Epithelial cell of esophagus (primary cell): Measurements from ENCODE around the gene DNAJB6.
"Not testable (repeated sequence)": the region's sequence is repeated elsewhere in the genome, so short reads cannot be mapped to it uniquely, and the experiment has no call there.

ENCODE experiments used
- DNase-seq: peaks from one replicate; pipeline ENCODE4 v3.0.0; 2010; ENCODE audit warnings: low read depth
- H3K4me3 ChIP-seq: 2 replicates; pipeline ENCODE4 v1.5.1; 2011; ENCODE audit warnings: mild to moderate bottlenecking, low read length, control low read depth
- TF ChIP-seq, protein P1 (sequence below): IDR thresholded peaks from 2 replicates; pipeline ENCODE4 v1.5.1; 2011; ENCODE audit warnings: low read depth, mild to moderate bottlenecking, low read length, control low read depth, inconsistent platforms; ENCODE audit not compliant: insufficient read depth; ENCODE audit errors: missing control alignments

DNAJB6 gene

DNA sequence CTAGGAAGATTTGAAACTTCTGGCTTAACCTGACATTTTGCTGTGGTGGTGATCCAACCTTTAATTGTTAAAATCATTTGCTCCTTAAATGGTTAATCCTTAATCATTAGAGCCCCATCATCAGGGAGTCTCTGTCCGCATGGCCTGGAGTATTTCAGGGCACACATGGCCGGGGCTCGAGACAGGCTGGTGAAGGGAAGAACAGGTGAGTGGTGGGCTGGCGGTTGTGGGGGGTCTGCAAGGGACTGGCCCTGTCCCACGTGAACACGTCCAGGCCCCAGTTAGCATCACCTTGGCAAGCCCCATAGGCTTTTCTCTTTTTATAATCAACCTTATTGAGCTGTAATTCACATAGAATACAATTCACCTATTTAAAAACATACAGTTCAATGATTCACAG is 109.5 kb downstream of the DNAJB6 start:
- TF ChIP-seq, protein P1, sequence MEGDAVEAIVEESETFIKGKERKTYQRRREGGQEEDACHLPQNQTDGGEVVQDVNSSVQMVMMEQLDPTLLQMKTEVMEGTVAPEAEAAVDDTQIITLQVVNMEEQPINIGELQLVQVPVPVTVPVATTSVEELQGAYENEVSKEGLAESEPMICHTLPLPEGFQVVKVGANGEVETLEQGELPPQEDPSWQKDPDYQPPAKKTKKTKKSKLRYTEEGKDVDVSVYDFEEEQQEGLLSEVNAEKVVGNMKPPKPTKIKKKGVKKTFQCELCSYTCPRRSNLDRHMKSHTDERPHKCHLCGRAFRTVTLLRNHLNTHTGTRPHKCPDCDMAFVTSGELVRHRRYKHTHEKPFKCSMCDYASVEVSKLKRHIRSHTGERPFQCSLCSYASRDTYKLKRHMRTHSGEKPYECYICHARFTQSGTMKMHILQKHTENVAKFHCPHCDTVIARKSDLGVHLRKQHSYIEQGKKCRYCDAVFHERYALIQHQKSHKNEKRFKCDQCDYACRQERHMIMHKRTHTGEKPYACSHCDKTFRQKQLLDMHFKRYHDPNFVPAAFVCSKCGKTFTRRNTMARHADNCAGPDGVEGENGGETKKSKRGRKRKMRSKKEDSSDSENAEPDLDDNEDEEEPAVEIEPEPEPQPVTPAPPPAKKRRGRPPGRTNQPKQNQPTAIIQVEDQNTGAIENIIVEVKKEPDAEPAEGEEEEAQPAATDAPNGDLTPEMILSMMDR: no peak
- DNase-seq: no peak
- no peak overlapping the region for H3K4me3 ChIP-seq

GRCh38 chr7:157454003-157454402 is 117.2 kb downstream of the DNAJB6 start:
- DNase-seq, H3K4me3 ChIP-seq: not testable (repeated sequence)

DNA sequence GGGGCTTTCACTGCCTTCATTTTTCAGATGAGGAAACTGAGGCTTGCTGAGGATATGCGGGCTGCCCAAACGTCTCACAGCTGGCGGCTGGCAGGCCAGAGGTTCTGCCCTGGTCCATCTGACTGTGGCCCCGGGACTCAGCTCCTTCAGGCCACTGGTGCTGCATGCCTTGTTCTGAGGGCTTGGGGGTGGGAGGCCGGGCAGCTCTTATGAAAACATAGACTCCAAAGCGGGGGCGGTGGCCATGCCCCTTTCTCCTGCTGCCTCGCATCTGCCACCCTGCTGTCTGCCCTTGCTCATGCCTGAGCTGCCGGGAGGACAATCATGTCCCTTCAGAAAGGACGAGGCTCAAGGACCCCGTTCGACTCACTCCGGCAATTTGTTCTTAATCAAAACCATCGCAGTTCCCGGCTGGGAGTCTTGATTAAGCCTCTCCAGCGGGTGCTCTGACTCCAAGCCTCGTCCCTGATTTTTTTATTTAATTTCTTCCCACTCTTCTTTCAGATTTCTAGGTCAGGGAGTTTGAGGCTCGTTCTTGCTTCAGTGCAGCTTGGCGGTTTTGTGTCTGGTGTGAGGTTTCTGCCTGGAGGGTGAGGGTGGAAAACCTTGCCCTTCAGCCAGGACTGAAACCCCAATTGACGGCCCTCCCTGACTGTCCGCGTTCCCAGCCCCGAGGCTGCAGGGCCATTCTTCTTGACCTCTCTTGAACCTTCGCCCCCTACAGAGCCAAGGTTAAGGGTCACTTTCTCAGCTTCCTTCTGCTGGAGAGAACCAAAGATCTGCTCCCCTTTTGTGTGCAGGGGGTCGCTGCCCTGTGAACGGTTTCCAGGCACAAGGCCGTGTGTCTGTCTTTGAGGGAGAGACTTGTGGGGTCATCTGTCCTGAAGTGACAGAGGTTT is 120.8 kb downstream of the DNAJB6 start:
- no peak for DNase-seq
- TF ChIP-seq, protein P1: no peak
- no peak overlapping the region for H3K4me3 ChIP-seq

GRCh38 chr7:157458254-157458633 is 121.4 kb downstream of the DNAJB6 start:
- no peak overlapping the region for H3K4me3 ChIP-seq
- TF ChIP-seq, protein P1: no peak

DNA sequence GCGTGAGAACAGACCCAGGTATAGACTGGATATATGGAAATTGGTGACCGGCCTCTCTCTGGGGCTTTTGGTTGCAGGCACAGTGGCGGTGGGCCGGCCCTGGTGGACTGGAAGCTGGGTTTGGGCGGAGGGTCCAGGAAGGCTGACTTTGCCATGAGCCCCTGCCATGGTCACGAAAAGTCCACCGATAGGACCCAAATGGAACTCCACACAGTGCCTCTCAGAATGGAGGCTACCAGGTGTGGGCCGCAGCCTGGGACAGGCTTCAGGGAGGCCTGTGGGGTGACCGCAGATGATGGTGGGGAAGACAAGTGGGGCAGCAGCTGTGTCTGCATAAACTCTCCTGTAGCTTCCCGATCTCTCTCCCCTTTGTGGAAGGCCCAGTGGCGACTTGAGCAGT is 123.2 kb downstream of the DNAJB6 start:
- H3K4me3 ChIP-seq: no peak overlapping the region
- TF ChIP-seq, protein P1: no peak
- DNase-seq: no peak

More at GRCh38 chr7:157458254-157458633, 121.4 kb downstream of the DNAJB6 start:
- no peak for DNase-seq

- DNase-seq: no peak
- no peak overlapping the region for H3K4me3 ChIP-seq
- TF ChIP-seq, protein P1: no peak
These were observed 123.9 kb downstream of the DNAJB6 start for GRCh38 chr7:157460721-157461120.

DNA sequence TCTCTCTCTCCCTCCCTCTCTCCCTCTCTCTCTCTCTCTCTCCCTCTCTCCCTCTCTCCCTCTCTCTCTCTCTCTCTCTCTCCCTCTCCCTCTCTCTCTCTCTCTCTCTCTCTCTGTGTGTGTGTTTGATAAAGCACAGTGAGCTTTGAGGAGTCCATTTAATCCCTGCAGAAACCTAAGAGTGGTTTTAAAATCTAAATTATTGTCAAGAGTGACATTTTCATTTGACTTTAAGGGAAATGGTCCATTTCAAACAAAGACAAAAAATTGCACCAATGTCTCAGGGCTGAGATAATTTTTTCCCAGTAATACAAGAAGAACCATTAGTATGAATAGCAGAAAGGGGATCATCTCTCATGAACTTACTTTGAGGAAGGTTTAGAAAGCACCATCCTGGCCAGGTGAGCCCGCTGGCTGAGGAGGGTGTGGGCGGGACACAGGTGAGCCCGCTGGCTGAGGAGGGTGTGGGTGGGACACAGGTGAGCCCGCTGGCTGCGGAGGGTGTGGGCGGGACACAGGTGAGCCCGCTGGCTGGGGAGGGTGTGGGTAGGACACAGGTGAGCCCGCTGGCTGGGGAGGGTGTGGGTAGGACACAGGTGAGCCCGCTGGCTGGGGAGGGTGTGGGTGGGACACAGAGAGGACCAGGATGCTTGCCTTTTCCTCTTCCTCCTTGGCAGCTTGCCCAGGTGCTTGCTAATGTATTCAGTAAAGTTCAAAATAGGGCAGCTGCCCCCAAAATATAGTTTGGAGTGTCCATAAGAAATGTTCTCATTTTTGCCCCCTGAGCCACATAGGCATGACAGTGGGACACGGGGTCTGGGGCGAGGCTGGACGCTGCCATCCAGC is 125.0 kb downstream of the DNAJB6 start:
- H3K4me3 ChIP-seq: no peak overlapping the region
- DNase-seq: no peak
- TF ChIP-seq, protein P1: no peak
